ENCODE data around the gene NOMO2.
"Not testable (repeated sequence)": the region's sequence is repeated elsewhere in the genome, so short reads cannot be mapped to it uniquely, and the experiment has no call there.

Gene NOMO2

GRCh38 chr16:18575945-18576344, 14.0 kb upstream of the NOMO2 start:
- not testable (repeated sequence) for DNase-seq

- DNase-seq = not testable (repeated sequence)
Measured at GRCh38 chr16:18575298-18575917, 13.5 kb upstream of the NOMO2 start.

- not testable (repeated sequence) for DNase-seq
Measured at GRCh38 chr16:18573887-18574286, 12.0 kb upstream of the NOMO2 start.

- DNase-seq = not testable (repeated sequence)
Measured at GRCh38 chr16:18572973-18573372, 11.1 kb upstream of the NOMO2 start.

- not testable (repeated sequence) for DNase-seq
Measured at GRCh38 chr16:18571307-18571850, 9.5 kb upstream of the NOMO2 start.

- DNase-seq = not testable (repeated sequence)
Measured at GRCh38 chr16:18570529-18571306, 8.8 kb upstream of the NOMO2 start.

- DNase-seq = not testable (repeated sequence)
Measured at GRCh38 chr16:18560416-18561220, 1.3 kb downstream of the NOMO2 start.

GRCh38 chr16:18553671-18554070, 8.2 kb downstream of the NOMO2 start:
- not testable (repeated sequence) for DNase-seq

- DNase-seq = not testable (repeated sequence)
Measured at GRCh38 chr16:18547382-18547781, 14.5 kb downstream of the NOMO2 start.

- DNase-seq = not testable (repeated sequence)
Measured at GRCh38 chr16:18546853-18547252, 15.0 kb downstream of the NOMO2 start.

- DNase-seq = not testable (repeated sequence)
Measured at GRCh38 chr16:18544232-18545081, 17.4 kb downstream of the NOMO2 start.

GRCh38 chr16:18541912-18542311, 20.0 kb downstream of the NOMO2 start:
- not testable (repeated sequence) for DNase-seq

- not testable (repeated sequence) for DNase-seq
Measured at GRCh38 chr16:18537004-18537403, 24.9 kb downstream of the NOMO2 start.

- not testable (repeated sequence) for DNase-seq
Measured at GRCh38 chr16:18535519-18536168, 26.3 kb downstream of the NOMO2 start.

- not testable (repeated sequence) for DNase-seq
Measured at GRCh38 chr16:18534308-18534707, 27.6 kb downstream of the NOMO2 start.

GRCh38 chr16:18531323-18531722, 30.6 kb downstream of the NOMO2 start:
- not testable (repeated sequence) for DNase-seq

GRCh38 chr16:18530329-18530728, 31.6 kb downstream of the NOMO2 start:
- DNase-seq = not testable (repeated sequence)

GRCh38 chr16:18526547-18526946, 35.4 kb downstream of the NOMO2 start:
- not testable (repeated sequence) for DNase-seq

- DNase-seq = not testable (repeated sequence)
Measured at GRCh38 chr16:18525882-18526482, 35.9 kb downstream of the NOMO2 start.

- DNase-seq = not testable (repeated sequence)
Measured at GRCh38 chr16:18522637-18523036, 39.3 kb downstream of the NOMO2 start.

Measured in fibroblast of upper back skin (primary cell).